GM19397 (cell line): ENCODE results near the gene CAMK1.

ENCODE experiments used
- ATAC-seq: cut with Tn5 transposase; IDR thresholded peaks from one replicate; pipeline ENCODE4 v1.9.1; 2021; ENCODE audit warnings: mild to moderate bottlenecking, moderate library complexity; ENCODE audit not compliant: unreplicated experiment

The CAMK1 gene

DNA sequence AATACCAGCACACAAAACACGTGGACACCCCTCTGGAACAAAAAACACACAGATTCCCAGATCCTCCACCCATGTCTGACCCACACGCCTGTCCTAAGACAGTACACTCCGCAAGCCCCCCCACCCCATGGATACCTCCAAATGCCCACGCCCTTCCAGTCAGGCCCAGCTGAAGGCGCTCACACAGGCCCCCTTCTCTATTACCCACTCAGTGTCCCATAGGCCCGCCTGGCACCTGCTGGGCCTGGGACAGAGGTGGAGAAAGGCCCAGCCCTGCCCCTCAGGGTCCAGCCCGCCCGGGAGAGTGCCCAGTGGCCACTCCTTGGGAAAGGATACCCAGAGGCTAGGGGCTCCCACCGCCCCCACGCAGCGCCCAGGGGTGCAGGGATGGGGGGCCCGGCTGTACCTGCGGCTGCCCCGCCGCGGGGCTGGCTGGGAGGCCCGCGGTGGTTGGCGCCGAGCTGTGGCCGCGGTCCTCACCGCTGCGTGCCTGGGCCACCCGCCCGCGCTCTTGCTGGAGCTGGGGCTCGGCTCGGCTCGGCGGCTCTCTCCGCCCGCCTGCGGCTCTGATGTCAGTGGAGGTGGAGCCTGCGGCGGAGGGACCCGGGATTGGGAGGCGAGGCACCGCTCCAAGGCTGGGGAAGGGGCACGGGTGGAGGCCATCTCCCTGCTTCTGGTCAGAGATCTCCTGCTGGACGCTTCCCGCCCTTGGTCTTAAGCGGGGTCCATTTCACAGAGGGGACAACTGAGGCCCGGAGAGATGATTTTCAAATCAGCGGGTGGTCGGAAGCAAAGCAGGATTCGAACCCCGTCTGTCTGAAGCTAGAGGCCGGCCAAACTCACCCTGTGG is at the start of gene CAMK1:
CAMK1 (minus strand) TSS at position 522 of the 850 bp plus-strand sequence. CDS start 2,198 bp downstream, outside the sequence.
- ATAC-seq: no peak

DNA sequence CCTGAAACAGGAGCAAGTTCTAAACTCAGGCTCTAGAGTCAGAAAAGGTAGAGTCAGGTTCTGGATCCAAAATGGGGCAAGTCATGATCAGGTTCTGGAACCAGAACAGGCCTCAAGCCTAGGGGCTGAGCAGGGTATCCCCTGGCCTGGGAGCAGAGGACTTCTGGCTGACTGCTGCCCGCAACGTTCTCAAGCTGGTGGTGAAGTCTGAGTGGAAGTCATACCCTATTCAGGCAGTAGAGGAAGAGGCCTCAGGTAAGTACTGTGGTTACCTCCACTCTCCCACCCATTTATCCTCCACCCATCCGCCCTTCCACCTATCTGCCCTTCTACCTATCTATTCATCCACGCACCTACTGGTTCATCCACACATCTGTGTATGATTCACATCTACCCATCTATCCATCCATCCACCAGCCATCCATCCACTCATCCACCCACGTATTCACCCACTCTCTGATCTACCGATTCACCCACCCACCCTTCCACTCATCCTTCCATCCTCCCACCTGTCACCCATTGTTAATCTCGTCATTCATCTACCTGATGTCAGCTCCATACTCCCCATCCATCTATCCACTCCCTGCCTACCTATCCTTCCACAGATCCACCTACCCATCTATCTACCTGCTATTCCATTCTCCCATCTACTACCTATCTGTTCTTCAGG is 49.1 kb upstream of the CAMK1 start:
- ATAC-seq: no peak

DNA sequence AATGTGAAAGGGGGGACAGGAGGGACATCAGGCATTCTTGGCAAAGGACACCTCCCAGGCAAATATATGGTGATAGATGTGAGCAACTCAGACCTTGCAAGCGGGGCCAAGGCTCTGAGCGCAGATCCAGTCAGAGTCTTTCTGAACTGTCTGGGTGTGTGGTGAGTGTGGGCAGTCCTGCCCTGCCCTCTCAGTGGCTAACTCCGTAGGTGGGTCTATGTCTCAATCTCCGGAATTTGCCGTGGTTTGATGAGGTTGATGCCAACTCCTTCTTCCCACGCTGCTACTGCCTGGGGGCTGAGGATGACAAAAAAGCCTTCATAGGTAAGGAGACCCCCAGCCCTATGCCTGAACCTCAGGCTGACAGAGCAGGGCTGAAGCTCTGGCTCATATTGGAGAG is 47.7 kb upstream of the CAMK1 start:
- ATAC-seq: no peak

DNA sequence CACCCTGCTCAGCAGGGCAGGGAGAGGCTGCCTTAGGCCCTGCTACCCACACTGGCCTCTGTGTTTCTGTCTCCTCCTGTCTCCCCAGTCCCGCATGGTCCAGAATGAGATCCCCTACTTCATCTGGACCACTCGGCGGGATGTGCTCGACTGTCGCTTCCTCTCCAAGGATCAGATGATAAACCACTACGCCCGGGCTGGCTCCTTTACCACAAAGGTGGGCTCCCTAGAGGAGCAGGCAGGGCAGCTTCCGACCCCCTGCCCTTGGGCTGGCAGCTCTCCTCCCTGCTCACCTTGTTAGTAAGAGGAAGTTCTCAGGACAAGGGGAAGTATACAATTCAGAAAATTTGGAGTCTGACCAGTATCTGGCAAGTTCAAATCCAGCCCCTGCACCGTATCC is 46.2 kb upstream of the CAMK1 start:
- no peak for ATAC-seq

DNA sequence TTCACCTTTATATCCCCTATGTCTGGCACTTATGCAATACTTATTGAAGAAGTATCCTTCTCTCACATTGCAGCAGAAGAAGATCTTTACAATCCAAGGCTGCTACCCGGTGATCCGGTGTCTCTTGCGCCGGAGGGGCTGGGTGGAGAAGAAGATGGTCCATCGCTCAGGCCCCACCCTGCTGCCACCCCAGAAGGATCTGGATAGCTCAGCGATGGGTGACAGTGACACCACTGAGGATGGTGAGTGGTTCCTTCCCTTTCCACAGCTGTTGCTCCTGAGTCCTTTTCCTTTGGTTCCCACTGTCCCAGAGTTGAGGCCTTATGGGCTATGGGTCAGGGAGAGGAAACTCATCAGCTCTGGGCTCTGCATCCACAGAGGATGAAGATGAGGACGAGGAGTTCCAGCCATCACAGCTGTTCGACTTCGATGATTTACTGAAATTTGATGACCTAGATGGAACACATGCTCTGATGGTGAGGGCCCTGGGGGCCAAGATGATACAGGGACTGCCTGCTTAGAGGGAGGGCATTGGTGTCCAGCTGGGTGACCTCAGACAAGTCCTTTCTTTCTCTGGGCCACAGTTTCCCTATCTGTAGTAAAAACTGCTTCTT is 43.2 kb upstream of the CAMK1 start:
- no peak for ATAC-seq

DNA sequence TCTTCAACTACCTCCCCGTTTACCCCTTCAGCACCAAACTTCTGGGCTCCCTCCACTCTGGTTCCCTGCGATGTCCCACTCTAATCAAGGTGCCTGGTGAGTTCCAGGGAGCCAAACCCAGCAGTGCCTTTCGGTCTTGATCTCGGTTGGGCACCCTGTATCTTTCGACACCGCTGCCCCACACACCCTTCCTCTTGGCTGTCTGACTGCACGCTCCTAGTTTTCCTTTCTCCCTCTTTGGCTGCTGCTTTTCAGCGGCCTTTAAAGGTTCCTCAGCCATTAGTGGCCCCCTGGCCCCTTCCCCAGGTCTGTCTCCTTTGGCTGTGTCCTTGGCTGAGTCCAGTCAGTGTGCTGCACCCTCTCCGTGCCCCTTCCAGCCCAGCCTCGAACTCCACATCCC is 41.1 kb upstream of the CAMK1 start:
- no peak for ATAC-seq

DNA sequence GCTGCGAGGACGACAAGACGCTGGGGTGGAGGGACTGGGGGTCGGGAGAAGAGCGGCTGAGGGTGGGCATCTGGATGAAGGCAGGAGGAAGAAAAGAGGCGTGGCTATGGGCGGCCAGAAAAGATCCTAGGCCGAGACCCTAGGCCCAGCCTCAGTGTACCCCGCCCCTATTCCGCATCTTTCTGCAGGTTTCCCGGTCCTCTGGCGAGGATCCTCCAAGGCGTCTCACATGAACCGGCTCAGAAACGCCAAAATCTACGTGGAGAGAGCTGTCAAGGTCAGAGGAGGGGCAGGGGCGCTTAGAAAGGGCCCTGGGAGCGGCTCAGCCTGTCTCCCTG is 40.7 kb upstream of the CAMK1 start:
- no peak for ATAC-seq

DNA sequence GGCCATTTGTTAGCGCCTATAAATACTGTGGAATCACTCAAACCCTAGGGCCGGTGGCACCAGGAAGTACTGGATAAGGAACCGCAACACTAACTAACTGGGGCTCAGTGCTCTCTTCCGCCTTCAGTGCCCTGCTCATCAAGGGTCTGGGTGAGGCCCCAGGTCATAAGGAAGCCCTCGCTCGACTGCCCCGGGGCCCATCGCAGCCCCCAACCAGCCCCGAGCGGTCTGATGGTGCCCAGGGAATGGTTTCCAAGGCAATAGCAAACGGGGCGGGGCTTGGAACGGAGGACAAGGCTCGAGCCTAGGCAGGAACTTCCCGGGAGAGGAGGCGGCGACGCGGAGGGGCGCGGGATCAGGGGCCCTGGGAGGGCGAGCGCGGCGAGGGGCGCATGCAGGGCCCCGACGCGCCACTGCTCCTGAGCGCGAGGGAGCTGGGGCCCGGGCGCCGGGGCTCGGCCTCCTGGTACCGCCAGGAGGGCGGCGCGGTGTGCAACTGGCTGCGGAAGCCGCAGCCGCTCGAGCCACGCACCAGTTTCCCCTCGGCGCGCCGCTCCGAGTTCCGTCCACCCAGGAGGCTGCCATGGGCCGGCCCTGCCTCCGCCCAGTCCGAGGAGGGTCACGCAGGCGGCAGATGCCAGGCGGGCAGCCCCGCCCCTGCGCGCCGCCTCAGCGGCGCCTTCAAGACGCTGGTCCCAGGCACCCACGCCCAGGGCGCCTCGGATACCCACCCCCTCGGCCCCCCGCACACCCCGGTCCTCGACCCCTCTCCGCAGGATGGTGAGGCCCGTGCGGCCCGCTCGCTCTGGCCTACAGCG is 40.1 kb upstream of the CAMK1 start, which contains the start of gene TTLL3:
TTLL3 (plus strand) TSS at position 648 of the 818 bp plus-strand sequence. CDS start 400 bp downstream, outside the sequence.
- peak; percentile 55 for ATAC-seq

DNA sequence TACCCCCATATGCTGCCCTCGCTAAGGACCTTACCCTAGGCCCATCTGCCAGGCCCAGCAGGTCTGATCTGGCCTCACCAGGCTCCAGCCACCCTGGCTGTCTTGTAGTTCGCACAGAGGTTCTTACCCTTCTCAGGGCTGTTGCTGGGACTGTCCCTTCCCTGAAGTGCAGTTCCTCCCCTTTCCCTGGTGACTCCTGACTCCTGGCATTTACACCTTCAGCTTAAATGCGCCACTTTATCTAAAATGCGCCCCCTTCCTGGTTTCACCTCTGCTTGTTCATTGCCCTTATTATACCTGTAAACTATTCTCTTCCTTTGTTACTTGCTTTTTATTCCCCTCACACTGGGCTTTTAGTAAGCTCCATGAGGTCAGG is 39.5 kb upstream of the CAMK1 start:
- no peak for ATAC-seq

DNA sequence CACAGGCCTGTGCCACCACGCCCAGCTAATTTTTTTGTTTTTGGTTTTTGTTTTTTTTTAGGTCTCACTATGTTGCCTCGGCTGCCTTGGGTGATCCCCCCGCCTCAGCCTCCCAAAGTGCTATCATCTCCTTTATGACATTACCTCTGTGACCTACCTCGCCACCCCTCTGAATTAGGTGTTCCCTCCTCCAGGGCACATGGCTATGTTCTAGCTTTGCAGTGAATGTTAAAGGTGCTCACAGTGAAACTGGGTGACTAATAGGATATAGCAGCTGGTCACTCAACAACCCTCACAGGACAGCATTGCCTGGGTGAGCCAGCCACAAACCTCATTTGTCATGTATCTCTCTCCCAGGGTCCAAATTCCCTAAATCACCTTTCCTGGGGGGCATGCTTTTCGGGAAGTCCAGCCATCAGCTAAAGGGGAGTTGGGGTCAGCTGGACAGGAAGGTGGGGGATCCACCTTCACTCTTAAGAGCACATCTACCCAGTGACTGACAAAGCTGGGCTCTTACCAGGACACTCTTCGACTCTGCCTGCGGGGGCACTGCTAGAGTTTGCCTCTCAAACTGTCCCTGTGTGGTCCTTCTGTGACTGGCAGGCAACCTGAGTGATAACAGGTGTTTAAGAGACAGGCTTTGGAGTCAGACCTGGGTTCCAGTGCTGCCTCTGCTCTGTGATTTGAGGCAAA is 38.7 kb upstream of the CAMK1 start:
- ATAC-seq: peak; percentile 45

DNA sequence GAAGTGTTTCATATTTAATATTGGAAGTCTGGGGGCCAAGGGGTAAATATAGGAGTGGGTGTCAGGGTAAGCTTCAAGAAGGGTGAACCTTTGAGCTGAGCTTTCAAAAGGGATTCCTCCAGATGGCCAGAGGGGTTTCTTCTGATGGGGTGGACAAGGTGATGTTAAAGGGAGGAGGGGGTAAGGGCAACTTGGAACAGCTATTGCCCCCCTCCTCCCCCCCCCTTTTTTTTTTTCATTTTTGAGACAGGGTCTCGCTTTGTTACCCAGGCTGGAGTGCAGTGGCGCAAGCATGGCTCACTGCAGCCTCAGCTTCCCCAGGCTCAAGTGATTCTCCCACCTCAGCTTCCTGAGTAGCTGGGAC is 38.2 kb upstream of the CAMK1 start:
- ATAC-seq: no peak

DNA sequence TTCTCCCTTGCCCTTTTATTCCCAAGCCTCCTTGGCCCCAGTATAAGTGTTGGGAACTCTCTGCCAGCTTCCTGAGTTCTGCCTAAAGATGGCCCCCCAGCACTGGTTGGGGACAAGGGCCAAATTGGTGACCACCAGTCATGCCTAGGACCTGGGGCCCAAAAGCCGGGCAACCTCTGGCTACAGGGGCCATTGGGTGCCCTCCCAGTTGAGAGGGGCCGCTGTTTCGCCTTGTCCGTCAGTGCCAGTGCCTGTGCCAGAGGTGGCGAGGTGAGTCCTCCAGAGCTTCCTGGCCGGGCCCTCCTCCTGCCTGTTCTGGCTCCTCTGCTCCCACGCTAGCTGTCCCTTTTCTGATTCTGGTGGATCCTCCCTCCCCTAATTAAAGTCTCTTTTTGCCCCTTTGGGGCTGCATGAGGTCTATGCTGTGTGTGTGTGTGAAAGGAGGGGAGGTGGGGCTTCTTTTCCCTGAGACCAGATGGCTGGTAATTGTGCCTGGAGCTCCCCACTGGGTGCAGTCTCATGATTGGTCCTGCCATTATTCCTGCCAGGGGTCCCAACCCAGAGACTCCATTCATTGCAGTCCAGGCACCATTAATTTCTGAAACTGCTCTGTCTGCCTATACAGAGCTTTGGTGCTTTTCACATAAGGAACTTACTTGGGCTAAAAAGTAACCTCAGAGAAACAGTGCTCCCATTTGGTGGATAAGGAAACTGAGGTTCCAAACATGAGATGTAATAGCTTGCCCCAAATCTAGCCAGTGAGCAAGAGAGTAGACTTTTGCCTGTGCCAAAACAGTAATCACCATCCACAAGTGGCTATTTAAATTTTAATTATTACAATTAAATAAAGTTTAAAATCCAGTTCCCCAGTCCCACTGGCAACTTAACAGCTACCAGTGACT is 37.2 kb upstream of the CAMK1 start:
- ATAC-seq: no peak

DNA sequence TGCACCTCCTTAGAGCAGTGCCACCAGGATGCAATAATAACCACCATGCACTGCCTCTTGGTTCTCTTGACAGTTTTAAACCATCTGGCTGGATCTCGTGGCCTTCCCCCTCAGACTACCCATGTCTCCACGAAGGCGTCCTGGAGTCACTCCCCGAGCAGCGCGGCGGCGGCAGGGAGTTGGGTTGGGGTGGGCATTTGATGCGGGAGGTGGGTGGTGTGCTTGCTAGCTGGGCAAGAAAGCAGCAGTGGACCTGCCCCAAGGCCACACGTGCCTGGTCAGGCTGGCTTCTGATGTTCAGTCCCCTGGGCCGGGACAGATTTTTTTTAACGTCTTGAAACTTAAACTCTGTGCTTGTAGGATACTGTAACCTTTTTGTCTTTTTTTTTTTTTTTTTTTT is 36.4 kb upstream of the CAMK1 start:
- no peak for ATAC-seq

DNA sequence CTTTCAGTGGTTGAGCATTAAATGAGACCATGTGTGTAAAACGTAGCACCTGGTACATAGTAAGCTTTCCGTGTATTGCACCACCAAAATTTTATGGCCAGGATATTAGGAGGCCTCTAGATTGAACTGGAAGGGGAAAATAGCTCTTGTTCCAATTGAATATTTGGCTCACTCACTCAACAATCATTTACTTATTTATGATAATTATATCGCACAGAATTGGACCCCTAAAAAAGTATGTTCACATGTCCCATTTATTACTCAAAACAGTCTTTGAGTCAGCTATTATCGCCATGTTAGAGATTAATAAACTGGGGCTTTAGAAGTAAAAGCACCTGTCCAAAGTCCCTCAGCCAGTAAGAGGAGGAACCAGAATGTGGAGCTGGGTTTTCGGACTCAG is 35.2 kb upstream of the CAMK1 start:
- ATAC-seq: no peak

DNA sequence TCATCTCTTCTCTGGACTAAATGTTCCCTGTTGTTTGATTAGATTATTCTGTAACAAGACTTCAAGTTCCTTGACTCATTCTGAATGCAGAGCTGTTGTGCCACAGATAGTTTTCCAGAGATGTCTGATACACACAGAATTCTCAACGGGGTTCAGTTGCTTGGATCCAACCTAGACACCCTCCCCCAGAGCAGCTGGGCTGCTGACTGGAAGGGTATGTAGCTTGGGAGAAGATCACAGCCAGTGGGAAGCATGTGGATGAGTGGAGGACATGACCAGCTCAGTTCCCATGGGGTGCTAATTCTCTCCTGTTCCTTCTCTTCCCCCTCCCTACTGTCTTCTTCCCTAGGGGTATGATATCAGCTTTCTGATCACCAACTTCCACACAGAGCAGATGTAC is 33.7 kb upstream of the CAMK1 start:
- ATAC-seq: no peak

DNA sequence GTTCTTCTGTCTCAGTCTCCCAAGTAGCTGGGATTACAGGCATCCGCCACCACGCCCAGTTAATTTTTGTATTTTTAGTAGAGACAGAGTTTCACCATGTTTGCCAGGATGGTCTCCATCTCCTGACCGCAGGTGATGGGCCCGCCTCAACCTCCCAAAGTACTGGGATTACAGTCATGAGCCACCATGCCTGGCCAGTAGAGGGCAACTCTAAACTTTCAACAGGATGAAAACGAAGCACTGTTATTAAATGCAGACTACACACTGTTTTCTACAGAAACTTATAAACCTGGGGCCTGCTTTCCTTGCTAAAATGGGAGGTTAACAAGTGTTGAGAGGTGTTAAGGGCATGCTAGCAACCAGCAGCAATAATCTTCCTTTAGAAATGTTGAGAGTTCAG is 30.8 kb upstream of the CAMK1 start:
- ATAC-seq: no peak

DNA sequence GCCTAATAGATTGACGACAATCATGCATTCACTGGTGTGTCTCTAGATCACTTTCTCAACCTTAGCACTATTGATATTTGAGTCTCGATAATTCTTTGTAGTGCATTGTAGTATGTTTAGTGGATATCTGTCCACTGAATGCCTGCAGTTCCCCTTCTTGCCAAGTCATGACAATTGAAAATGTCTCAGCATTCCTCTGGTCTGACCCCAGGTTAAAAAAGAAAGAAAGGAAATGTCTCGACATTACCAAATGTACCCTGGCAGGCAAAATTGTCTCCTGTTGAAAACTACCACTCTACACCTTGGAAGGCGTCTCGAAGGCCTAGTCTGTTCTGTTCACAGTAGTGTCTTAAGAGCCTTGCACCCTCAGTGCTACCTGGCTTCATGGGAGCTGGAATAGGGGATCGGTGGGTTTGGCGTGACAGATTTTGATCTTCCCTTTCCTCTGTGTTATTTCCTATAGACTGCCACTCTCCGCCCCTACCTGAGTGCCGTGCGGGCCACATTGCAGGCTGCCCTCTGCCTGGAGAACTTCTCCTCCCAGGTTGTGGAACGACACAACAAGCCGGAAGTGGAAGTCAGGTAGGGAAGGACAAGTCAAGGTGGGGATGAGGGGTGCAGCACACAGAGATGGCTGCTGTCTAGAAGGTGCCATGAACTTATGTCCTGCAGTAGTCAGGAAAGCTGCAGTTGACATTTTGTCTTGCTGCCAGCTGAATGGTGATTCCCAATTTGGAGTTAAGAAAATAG is 27.6 kb upstream of the CAMK1 start:
- ATAC-seq: no peak

DNA sequence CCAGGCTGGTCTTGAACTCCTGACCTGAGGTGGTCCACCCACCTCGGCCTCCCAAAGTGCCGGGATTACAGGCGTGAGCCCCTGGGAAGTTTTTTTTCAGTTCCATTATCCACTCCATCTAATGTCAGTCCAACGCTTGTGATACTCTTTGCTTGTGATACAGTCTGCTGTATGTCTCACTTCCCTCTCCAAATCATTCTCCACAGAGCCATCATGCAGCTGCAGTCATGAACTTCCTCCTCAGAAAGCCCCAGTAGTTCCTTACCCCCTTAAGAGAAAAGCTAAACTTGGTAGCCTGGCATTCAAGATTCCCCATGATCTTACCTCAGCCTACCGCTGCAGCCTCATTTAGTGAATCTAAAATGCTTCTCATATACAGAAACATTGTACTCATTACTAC is 25.5 kb upstream of the CAMK1 start:
- no peak for ATAC-seq

DNA sequence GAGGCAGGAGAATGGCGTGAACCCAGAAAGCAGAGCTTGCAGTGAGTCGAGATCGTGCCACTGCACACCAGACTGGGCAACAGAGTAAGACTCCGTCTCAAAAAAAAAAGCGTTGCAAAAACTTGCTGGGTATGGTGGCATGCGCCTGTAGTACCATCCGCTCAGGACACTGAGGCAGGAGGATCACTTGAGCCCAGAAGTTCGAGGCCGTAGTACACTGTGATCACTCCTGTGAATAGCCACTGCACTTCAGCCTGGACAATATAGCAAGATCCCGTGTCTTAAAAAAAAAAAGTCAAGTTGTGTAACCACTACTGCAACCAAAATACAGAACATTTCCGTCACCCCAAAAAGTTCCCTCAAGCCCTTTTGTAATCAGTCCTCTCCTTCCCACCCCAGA is 24.7 kb upstream of the CAMK1 start:
- no peak for ATAC-seq
